NCI-H1092 (cell line): ENCODE results near the gene TNIK.
A peak's percentile ranks its signal among the peaks of the same experiment; 100 is the strongest.

Source experiments
- DNase-seq: peaks from one replicate; lab custom pipeline; 2025; lab: John Stamatoyannopoulos, UW

TNIK gene

DNA sequence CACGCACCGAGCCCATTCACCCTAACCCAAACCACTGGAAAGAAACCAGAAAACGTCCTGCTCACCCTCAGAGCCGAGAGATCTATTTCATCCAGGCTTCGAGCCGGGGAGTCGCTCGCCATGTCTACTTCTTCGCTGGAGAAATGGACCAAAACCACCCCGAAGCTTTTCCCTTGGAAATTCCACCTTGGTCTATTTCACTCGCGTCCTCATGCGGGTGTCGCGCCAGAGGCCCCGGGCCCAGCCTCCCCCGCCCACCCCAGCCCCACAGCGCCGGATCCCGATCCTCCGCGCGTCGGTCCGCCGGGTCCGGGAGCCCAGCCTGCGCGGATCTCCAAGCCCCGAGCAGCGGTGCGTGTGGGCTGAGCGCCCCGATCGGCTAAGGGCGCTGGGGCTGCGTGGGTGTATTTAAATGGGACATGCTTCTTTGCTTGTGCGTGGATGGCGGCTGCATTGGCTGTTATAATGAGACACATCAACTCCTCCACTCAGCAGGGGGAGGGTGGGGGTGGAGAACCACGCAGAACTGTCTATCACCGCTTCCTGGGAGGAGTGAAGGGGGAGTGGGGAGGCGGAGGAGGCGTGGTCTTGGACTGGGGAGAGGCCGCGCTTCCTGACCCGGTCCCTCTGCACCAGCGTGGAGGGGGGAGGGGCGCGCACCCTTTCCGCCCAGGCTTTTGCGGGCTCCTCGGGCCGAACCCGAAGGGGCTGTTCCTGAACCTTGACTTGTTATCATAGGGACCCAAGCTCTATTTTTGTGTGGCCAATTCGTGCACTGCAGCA, at the start of gene TNIK:
Gene TNIK (minus strand): TSS at position 464 of the 783 bp plus-strand sequence. CDS start 342 bp downstream, at position 122.
- peak; percentile 88 for DNase-seq

DNA sequence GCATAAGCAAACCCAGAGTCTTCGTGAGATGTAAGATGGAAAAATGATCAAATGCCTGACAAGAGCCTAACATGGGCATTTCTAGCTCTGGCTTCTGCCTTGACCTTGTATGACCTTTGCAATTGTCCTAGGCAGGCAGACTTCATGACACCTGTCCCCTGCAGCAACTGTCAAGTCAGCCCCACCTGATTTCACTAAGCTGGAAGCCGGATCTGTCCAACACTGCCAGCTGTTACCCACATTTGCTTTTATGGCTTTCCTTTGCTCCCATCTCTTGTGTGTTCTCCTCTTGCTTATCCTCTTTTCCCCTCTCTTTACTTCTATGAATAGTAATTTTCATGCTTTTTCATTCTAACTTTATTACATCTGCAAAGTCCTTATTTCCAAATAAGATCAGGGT, 48.5 kb upstream of the TNIK start:
- no peak for DNase-seq

DNA sequence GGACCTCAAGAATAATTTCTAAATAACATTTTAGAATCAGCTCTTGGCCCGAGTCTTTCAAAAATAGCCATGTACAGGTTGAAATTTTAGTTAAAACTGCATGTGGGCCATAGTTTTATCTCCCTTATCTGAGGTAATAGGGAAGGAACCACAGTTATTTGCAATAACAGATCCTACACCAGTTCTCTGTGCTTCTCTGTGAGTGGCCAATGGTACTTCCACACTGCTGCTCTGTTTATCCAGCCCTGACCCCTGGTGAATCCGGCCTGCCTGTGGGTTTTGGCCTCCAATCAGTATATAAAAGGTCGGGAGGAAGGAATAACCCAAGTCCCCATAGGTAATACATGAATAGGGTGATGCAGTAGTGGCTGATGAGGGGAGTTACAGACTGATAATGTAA, 48.0 kb upstream of the TNIK start:
- DNase-seq, result no peak

DNA sequence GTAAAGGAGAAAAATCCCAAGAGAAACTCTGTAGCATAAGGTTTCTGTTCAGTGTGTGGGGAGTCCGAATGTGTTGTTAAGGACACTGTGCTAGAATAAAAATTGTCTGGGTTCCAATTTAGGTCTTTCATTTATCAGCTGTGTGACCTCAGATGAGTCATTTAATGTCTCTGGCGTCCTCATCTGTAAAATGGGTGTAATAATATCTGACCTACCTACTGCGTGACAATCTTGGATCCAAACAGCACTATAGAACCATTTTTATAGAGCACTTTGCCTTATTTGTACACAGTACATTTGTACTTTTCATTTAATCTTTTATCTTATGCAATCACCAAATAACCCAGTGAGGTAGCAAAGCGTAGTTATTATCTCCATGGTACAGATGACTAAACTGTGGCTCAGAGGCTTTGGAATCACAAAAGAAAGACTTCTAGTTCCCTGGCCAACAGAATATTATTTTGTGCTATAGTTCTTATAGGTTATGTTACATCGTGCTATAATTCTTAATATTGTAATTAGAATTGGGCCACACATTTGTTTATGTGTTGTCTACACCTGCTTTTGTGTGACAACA, 46.6 kb upstream of the TNIK start:
- DNase-seq, result no peak

DNA sequence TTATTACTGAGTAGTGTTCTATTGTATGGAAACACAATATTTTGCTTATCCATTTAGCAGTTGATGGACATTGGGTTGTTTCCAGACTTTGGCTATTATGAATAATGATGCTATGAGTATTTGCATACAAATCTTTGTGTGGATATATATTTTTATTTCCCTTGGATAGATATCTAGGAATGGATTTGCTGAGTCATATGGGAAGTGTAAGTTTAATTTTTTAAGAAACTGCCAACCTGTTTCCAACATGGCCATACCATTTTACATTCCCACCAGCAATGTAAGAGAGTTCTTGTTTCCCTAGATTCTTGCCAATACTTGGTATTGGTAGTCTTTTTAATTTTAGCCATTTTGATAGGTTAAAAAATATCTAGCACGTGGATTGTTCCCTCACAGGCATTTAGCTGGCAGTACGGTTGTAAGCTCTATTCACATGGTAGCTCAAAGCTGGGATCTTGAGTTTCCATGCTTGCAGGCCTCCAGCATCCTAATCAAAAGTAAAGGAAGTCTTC, 45.7 kb upstream of the TNIK start:
- DNase-seq, result no peak

DNA sequence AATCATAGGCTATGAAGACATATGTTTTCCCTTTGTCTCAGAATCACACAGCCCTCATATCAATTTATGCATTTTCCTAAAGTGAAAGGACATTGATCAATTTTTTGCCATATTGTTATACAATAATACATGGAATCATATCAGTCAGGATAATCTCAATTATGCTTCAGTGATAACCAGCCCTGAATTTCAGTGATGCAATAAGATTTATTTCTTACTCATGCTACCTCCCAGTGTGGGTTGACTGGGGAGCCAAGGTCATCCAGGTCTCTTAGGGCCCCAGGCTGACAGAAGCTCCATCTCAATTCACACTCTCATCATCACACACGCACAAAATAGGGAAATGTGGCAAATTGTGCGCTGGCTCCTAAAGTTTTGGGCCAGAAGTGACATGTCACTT, 44.2 kb upstream of the TNIK start:
- DNase-seq, result no peak

DNA sequence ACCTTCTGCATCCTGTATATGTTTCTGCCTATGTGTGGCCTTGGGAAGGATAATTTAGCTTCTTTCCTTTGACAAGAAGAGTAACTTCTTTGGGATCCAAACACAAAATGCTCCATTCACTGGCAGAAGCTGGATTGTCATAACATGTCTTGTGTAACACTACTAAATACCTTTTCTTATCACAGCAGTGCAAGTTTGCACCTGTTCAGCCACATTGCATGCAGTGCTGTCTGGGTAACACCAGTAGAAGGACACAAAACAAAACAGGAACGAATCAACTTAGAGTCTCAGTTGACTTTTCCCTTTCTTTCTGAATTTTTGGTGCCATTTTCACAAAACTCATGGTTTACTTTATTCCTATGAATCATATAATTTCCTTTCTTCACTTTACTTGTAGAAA, 43.6 kb upstream of the TNIK start:
- no peak for DNase-seq

DNA sequence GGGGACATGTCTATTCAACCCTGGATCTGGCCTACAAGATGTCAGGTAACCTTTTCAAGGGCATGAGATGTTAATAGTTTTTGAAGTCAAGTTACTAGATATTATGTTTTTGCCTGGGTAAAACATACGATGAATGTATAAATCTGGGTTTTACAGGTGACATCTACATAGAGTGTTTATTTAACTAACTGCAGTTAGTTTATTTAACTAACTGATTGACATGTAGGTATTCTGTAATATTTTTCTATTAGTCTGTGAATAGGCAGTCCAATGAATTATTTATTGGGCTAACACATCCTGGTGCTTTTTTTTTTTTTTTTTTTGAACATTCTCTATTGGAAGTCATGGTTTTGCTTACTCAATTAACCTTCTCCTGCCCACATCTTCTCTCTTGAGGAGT, 38.7 kb upstream of the TNIK start:
- DNase-seq, result no peak

DNA sequence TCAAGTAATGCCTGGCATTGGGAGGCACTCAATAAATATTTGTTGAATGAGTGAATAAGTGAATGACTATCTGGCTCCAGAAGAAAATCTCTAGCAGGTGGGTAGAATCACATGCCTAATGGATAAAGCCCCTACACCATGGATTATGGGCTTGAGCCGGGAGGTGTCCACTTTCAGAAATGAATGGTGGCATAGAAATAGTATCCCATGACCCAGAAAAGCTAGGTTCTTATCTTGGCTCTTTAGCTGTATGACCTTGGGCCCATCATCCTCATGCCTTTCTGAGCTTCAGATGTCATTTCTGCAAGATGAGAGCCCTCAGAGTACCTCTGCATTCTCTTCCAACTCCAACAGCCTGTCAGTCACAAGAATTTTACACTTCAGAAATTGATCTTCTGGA, 37.3 kb upstream of the TNIK start:
- DNase-seq, result no peak

DNA sequence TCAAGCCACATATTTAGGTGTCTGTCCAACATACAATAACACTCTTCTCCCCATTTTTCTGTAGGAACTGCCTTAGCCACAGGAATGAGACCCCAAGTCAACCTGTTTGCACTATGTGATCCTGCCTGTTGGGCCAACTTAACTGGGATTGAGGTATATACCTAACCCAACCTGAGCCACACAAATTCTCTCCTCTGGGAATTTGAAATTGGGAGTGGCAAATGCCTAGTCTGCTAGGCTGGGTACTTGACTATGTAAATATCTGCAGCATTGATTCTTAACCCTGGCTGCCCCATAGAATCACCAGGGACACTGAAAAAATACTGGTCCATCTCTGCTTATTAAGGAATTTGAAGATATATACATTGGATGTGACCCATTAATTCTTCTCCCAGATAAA, 35.2 kb upstream of the TNIK start:
- no peak for DNase-seq

DNA sequence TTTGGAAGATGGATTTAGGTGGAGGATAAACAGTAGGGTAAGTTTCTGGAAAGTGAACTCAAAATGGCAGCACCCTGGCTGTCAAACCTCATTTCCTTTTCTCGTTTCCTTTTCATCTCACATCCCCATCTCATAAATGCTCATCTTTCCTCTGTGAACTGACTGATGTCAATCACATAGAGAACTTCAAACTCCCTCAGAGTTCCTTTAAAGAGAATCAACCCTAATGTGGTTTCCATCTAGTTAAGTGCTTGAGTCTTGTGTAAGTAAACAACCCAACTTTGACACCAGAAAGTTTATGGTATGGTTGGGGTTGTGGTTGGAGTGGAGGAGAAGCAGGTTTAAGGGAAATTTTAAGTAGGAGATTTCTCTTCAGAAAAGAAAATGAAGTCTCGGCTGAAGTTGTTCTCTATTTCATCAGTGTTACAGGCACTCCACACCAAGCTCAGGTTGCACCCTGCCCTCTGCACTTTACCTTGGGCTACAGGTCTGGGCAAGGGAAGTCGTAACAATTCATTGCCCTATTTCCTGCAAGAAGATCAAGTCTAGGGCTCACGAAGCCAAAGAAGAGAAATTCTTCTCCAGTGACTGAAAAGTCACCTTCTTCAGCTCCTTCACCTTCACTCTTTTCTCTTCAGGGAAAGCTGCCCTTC, 34.4 kb upstream of the TNIK start:
- no peak for DNase-seq

DNA sequence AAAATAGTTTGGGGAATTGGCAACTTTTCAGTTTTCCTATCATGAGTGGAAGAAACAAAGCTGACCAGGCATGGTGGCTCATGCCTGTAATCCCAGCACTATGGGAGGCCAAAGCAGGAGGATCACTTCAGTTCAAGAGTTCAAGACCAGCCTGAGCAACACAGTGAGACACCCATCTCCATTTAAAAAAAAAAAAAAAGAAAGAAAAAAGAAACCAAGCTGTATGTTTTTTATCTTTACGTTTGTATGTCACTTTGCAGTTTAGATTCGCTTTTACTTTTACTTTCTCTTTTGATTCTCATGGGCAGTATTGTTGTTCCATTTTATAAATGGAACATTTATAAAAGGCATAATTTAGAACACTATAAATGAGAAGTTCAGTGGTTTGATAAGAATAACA, 31.2 kb upstream of the TNIK start:
- DNase-seq, result no peak

DNA sequence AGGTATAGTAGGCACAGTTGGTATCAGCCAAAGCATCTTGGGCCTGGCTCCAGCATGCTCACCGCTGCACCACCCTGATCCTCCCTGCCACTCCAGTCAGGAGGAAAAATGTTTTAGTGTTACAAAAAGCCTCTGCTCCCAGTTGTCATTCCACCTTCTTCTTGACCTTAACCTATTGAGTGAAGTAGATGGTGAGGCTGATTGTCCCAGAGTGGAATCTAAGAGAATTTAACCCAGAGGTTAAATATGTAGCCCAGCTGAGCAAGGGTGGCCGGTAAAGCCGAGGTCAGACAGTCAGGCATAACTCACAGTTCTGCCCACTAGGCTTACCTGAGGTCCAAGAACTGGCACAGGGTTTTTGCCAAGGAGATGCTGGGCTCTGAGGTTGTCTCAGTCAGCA, 30.7 kb upstream of the TNIK start:
- DNase-seq, result no peak

DNA sequence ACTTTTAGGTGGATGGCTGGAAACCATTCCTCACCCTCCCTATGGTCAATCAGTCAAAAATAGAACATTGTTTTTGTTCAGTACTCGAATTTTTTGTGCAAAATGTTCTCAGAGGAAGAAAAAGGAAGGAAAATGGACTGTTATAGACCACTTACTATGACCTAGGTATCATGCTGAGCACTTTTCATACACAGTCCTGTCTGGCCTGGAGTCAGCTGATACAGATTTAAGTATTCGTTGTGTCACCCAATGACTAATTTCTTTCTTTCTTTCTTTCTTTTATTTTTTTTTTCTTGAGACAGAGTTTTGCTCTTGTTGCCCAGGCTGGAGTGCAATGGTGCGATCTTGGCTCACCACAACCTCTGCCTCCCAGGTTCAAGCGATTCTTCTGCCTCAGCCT, 29.1 kb upstream of the TNIK start:
- DNase-seq, result no peak

DNA sequence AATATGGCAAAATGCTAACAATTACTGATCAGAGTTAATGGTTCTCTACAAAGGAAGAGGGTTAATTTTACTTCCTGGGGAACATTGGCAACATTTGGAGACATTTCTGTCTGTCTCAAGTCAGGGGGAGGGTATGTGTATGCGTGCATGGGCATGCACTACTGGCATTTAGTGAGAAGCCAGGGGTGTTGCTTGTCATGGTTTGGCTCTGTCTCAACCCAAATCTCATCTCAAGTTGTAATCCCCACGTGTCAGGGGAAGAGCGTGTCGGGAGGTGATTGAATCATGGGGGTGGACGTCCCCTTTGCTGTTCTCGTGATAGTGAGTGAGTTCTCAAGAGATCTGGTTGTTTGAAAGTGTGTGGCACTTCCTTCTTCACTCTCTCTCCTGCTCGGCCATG, 28.3 kb upstream of the TNIK start:
- DNase-seq, result no peak

DNA sequence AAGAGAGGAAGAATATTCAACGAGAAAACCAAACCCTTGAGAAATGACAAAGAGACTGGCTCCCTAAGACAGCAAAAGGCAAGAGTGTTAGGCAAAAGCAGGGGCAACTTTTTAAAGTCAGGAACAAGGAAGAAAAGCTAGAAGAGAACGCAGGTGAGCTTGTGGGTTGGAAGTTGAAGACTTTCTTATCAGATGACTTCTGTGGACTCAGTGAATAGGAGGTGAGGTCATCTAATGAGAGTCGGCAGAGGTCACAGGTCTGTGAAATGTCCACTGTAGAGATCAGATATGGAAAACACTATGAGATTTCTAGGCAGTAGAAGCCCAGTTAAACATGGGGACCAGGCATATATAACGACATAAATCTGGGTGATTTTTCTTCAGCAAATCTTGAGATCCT, 27.2 kb upstream of the TNIK start:
- no peak for DNase-seq

DNA sequence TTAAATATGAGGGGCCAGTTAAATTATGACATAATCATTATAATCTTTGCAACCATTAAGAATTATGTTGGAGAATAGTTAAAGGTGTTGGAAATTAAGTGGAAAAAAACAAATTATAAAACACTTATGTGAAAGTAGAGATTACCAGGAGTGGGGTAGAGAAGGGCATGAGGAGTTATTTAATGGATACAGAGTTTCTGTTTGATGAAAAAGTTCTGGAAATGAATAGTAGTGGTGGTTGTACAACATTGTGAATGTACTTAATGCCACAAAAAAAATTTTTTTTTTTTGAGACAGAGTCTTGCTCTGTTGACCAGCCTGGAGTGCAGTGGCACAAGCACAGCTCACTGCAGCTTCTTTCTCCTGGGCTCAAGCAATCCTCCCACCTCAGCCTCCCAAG, 25.1 kb upstream of the TNIK start:
- no peak for DNase-seq

DNA sequence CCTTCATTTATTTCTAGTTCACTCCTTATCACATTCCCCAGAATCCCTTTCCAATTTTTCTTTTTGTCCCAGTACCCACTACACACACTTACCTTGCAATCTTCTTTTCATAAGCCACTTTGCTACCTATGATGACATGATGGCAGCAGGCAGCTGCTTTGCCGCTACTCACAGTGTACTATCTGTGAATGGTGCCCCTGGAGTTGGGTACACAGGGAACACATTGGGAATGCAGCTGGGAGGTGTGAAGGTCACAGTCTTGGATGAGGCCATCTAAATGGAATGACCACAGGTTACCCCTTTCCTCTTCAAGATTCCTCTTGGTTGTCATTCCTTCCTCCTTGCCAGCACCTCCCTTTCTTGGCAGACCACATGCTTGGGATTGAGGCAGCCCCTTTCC, 20.8 kb upstream of the TNIK start:
- no peak for DNase-seq

DNA sequence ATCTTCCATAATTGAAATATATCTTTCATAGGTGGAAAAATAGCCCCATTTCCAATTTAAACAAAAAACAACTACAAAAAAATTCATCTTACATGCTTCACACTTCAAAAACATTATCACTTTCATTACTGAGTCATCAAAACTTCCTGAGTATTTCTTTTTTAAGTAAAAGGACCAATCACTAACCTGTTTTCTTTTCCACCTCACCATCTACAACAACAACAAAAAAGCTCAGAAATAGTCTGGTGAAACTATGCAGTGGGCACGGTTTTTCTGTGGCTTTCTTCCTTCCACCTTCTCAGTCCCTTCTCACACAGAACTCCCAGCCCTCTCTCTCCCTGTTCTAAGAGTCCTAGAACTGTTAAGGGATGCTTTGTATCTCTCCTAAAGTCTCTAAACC, 20.3 kb upstream of the TNIK start:
- DNase-seq, result no peak

DNA sequence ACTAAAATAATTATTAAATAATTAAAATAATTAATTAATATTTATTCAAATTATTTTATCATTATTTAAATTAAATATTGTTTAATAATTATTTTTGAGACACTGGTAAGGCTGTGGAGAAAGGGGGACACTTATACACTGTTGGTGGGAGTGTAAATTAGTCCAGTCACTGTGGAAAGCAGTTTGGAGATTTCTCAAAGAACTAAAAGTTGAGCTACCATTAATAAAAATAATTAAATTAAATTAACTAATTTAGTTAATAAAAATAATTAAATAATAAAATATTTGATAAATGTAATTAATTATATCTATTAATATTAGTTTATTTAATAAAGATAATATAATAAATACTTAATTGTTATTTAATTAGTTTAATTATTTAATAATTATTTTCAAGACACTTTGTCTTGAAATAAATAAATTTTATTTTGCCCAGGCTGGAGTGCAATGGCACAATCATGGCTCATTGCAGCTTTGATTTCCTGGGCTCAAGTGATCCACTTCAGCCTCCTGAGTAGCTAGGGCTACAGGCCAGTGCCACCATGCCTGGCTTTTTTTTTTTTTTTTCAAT, 16.4 kb upstream of the TNIK start:
- no peak for DNase-seq

DNA sequence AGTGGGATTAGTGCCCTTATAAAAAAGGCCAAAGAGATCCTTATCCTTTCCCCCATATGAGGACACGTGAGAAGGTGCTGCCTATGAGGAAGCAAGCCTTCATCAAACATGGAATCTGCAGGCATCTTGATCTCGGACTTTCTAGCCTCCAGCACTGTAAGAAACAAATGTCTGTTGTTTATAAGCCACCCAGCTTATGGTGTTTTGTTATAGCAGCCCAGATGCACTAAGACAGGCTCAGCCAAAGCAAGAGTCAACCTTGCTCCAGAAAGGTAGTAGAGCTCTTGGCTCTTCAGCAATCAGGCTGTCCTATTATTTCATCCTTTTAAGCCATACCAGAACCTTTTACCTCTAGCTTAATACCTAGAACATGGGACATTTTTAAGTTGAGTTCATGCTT, 12.3 kb upstream of the TNIK start:
- no peak for DNase-seq

DNA sequence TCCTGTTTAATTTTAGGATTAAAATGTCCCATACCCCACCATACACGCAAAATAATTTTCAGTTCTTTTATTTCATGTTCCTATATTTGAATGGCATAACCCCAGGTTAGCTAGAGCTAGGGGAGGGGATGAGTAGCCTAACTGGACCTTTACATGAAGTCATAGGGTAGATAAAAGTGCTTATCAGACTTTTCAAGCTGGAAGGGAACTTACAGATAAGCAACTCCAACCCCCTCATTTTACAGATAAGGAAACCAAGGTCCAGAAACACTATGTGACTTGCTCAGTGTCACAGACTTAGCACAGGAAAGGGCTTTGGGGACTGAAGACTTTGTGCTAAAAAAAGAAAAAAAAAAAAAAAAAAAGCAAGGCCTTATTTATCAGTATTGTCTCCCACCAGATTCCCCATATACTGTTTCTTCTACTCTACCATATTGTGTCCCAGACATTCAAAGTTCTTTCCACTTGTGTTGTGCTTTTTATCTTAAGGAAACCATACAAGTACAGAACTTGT, 10.6 kb upstream of the TNIK start:
- no peak for DNase-seq

DNA sequence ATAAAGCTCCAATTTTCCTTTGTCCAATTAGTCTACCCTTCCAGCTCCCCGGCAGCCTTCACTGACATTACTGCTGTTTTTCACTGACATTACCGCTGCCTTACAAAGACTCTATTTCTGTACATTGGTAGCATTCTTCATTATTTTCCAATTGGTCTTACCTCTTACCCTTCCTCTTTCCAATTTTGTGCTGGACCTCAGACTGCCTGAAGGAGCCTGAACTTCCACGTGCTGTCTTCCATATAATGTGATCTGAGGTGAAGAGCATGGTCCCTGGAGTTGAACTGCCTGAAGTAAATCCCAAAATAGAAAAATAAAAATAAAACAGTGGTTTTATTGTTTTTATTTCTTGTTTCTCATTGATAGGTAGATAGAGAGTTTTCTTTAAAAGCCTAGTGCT, 9.2 kb upstream of the TNIK start:
- no peak for DNase-seq
